Measurements from ENCODE around the gene NUDCD2.
"Not testable (repeated sequence)": the region's sequence is repeated elsewhere in the genome, so short reads cannot be mapped to it uniquely, and the experiment has no call there.

NUDCD2 gene

GRCh38 chr5:163426128-163426527 lies 33.8 kb downstream of the NUDCD2 start:
- DNase-seq (ENCODE audit: low spot score) = not testable (repeated sequence)

- no peak for DNase-seq (ENCODE audit: low spot score)
Observed at GRCh38 chr5:163424836-163425235, 35.1 kb downstream of the NUDCD2 start.

- DNase-seq (ENCODE audit: low spot score) = not testable (repeated sequence)
Observed at GRCh38 chr5:163415673-163416072, 44.2 kb downstream of the NUDCD2 start.

- DNase-seq (ENCODE audit: low spot score) = no peak
Observed at GRCh38 chr5:163410505-163410904, 49.4 kb downstream of the NUDCD2 start.

GRCh38 chr5:163409384-163409783 lies 50.5 kb downstream of the NUDCD2 start:
- DNase-seq (ENCODE audit: low spot score) = no peak

- peak; percentile 60 for DNase-seq (ENCODE audit: low spot score)
Observed at GRCh38 chr5:163408311-163408923, 51.5 kb downstream of the NUDCD2 start.

GRCh38 chr5:163407034-163407655 lies 52.8 kb downstream of the NUDCD2 start:
- no peak for DNase-seq (ENCODE audit: low spot score)

GRCh38 chr5:163404364-163405173 lies 55.3 kb downstream of the NUDCD2 start:
- no peak for DNase-seq (ENCODE audit: low spot score)

- no peak for DNase-seq (ENCODE audit: low spot score)
Observed at GRCh38 chr5:163402007-163402406, 57.9 kb downstream of the NUDCD2 start.

GRCh38 chr5:163401271-163401670 lies 58.6 kb downstream of the NUDCD2 start:
- DNase-seq (ENCODE audit: low spot score) = no peak

GRCh38 chr5:163399923-163400322 lies 60.0 kb downstream of the NUDCD2 start:
- no peak for DNase-seq (ENCODE audit: low spot score)

- DNase-seq (ENCODE audit: low spot score) = no peak
Observed at GRCh38 chr5:163397354-163397753, 62.5 kb downstream of the NUDCD2 start.

- not testable (repeated sequence) for DNase-seq (ENCODE audit: low spot score)
Observed at GRCh38 chr5:163396818-163397340, 63.0 kb downstream of the NUDCD2 start.
